Endothelial cell of hepatic sinusoid (primary cell): Measurements from ENCODE around the gene GRK3.

ENCODE experiments used
- in situ Hi-C: cut with HindIII; loops from 2 replicates; pipeline ENCODE4 v1.10.0; 2017; ENCODE audit warnings: low sequenced_read_pairs

Gene GRK3

GRCh38 chr22:25623310-25623734, 58.8 kb downstream of the GRK3 start:
- in situ Hi-C loops: loop anchor here (10.0 kb wide), 2 partner anchors 49 to 151 kb away; no protein-coding TSS in a partner anchor

DNA sequence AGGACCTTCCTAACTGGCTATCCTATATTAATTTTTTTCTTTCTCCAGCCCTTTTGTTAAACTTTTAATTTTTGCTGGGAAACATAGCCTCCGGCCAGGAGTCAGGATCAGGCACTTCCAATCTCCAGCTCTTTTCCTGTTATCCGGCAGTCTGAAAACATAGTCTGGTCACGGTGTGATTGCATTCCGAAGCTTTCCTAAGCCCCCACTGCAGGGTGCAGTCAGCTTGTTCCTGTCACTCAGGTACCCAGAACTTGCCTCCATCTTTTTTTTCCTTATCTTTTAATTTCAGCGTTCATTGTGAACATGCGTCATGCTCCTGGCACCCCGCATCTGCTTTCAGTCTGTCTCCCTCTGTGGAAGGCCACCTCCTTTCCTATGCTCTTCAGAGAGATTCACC, 59.4 kb downstream of the GRK3 start:
- in situ Hi-C loops: loop anchor here (10.0 kb wide), 2 partner anchors 49 to 151 kb away; no protein-coding TSS in a partner anchor

DNA sequence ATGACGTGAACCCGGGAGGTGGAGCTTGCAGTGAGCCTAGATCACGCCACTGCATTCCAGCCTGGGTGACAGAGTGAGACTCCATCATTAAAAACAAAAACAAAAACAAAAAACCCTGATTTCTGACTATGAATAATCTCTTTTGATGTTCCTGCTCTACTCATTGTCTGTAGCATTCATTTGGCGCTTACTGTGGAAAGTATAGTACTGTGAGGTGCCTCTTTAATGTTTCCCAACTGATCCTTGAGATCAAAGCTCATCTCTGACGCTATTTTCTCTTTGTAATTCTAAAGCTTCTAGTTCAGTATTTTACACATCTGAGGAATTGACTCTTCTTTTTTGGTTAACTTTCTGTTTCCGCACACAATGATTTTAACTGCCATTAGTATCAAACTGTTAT, 60.0 kb downstream of the GRK3 start:
- in situ Hi-C loops: loop anchor here (10.0 kb wide), 2 partner anchors 50 to 150 kb away; no protein-coding TSS in a partner anchor

DNA sequence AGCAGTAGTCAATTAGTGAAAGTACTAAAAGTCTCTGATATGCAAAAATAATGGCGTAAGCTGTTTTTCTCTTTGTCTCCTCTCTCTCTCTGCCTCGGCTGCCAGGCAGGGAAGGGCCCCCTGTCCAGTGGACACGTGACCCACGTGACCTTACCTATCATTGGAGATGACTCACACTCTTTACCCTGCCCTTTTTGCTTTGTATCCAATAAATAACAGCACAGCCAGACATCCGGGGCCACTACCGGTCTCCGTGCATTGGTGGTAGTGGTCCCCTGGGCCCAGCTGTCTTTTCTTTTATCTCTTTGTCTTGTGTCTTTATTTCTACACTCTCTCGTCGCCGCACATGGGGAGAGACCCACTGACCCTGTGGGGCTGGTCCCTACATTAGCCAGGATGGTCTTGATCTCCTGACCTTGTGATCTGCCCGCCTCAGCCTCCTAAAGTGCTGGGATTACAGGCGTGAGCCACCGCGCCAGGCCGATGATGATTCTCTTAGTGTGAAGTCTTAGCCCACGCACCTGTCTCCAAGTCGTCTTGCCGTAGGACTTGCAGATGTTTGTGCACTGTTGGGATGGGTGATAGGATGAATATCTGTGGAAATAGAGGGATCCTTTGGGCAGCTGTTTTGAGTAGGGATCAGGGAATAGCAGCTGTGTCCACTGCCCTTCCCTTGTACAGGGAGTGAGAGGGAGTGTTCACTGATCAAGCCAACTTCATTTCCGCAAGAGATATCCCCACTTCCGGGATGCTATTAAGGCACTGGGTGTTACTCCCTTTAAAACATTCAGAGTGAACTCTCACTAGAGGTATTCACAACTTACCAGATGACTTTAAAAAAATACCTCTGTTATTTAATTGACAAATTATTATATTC, 61.5 kb downstream of the GRK3 start:
- in situ Hi-C loops: loop anchor here (10.0 kb wide), 2 partner anchors 51 to 149 kb away; no protein-coding TSS in a partner anchor

- in situ Hi-C loops: loop anchor here (10.0 kb wide), 2 partner anchors 52 to 148 kb away; no protein-coding TSS in a partner anchor
These were observed 62.1 kb downstream of the GRK3 start for GRCh38 chr22:25626624-25626990.

GRCh38 chr22:25627271-25627852, 62.9 kb downstream of the GRK3 start:
- in situ Hi-C loops: loop anchor here (10.0 kb wide), 2 partner anchors 53 to 147 kb away; no protein-coding TSS in a partner anchor

- in situ Hi-C loops: loop anchor here (10.0 kb wide), 2 partner anchors 54 to 146 kb away; no protein-coding TSS in a partner anchor
These were observed 64.0 kb downstream of the GRK3 start for GRCh38 chr22:25628494-25628893.

GRCh38 chr22:25629613-25630012, 65.1 kb downstream of the GRK3 start:
- in situ Hi-C loops: loop anchor here (10.0 kb wide), 2 partner anchors 55 to 145 kb away; no protein-coding TSS in a partner anchor

GRCh38 chr22:25630447-25630846, 66.0 kb downstream of the GRK3 start:
- in situ Hi-C loops: no loop called here

DNA sequence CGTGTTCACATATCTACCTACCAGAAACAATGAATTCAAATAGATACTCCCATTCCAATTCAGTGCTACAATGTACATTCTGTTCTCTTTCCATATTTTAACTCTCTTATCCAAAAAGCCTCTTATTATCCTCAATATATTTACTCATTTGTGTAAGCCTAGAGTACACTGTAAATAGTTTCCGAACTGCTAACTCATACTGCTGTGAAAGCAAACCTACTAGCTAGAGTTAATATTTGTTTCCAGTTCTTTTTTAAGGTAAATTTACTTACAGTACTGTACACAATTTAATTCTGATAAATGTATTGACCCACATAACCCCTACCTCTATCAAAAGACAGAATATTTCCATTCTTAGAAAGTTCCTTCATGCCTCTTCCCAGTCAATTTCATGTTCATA, 71.8 kb downstream of the GRK3 start:
- in situ Hi-C loops: no loop called here

DNA sequence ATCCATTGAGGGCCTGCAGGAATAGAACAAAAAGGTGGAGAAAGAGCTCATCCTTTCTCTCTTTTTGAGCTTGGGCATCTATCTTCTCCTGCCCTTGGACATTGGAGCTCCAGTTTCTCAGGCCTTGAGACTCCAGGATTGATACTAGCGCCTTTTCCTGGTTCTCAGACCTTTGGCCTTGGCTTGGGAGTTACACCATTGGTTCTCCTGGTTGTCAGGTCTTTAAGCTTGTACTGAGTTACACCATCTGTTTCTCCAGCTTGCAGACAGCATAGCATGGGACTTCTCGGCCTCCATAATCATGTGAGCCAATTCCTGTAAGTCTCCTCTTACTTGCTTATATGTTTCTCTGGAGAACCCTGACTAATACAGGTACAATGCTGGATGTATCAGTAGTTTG, 72.6 kb downstream of the GRK3 start:
- in situ Hi-C loops: no loop called here

DNA sequence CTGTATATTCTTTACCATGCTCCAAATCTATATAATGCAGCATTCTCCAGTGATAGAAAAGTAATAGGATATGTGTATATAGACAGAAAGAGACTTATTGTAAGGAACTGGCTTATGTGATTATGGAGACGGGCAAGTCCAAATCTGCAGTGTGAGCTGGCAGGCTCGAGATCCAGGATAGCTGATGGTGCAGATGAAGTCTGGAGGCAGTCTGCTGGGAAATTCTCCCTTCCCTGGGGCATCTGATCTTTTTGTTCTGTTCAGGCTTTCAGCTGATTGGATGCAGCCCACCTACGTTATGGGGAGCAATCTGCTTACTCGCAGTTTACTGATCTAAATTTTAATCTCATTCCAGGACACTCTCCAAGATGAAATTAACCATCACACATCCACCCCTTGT, 73.2 kb downstream of the GRK3 start:
- in situ Hi-C loops: no loop called here

- in situ Hi-C loops: no loop called here
These were observed 74.2 kb downstream of the GRK3 start for GRCh38 chr22:25638638-25639037.

GRCh38 chr22:25641650-25642049, 77.2 kb downstream of the GRK3 start:
- in situ Hi-C loops: no loop called here

DNA sequence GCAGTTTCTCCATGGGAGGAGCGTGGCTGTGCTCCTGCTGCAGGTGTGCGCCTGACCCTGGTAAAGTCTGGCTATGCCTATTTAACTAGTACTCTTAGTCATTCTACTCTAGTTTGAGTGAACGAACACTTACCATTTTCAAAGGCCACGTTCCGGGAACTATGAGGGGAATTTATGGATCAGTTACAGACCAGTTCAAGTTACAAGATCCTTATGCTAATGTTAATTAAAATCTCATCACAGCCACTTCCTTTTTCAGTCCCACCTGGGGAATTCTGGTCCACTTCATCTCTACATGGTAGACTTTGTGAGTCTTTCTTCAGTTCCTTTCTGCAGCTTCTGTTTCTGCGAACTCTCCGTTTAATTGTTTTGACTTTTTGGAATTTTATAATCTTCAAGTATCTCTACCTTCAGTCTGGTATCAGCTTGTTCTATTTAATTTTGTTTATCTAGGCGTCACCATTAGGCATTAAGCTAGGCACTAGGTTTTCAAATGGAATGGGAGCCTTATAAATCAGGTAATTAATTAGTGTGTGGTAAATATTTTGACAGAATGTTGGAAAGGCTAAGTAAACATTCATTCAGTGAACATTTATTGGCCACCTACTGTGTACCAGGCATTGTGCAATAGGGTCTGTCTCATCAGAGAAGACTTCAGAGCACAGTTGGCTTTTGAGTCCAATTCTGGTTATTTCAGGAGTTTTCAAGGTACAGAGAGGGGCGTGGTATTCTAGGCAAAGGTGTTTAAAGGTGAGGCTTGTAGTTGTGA, 78.9 kb downstream of the GRK3 start:
- in situ Hi-C loops: no loop called here

DNA sequence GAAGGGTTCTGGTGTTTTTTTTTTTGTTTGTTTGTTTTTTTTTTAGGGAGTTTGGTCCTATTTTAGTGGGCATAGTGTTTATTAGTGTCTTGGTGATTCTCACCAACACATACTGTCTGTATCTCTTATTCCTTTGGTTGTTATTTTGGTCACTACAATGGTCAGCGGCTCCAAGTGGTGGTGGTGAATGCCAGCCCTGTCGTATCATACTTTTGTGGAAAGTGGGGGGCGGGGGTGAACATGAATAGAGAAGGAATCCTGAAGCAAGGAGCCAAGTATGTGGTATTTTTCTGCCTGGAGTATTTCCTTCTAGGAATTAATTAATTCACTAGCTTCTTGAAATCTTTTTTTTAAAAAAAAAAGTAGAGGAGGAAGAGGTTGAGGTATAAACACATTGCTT, 79.6 kb downstream of the GRK3 start:
- in situ Hi-C loops: no loop called here

DNA sequence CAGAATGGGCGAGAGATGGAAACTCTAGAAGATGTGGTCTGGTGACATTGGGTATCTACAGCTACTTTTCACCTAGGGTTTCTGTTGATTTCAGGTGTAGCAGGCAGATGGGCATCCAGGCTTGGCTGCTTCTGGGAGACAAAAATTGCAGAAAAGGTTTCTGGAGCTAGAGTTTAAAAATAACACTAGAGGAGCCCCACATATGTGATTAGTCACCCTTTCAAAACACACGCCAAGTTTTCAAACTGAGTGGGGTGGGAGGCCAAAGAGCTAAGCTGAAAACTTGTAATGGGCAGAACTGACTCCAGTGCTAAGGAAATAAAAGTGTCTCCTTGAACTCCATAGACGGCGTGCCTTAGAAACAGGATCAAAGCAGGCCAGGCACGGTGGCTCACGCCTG, 80.8 kb downstream of the GRK3 start:
- in situ Hi-C loops: no loop called here

DNA sequence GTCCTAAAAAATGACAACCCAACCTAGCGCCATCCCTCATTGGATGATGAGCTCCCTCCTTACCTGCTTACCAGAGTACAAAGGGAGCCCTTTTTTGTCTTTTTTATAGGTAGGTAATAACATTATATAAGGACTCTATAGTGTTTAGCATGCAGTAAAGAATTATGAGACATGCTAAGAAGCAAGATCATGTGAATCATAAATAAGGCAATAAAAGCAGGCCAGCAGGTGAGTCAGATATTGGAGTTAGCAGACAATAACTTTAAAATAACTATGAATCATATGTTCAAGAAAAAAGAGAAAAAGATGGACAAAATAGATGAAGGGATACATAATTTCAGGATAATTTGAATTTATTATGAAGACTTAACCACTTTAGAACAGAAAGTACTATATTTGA, 81.5 kb downstream of the GRK3 start:
- in situ Hi-C loops: no loop called here

DNA sequence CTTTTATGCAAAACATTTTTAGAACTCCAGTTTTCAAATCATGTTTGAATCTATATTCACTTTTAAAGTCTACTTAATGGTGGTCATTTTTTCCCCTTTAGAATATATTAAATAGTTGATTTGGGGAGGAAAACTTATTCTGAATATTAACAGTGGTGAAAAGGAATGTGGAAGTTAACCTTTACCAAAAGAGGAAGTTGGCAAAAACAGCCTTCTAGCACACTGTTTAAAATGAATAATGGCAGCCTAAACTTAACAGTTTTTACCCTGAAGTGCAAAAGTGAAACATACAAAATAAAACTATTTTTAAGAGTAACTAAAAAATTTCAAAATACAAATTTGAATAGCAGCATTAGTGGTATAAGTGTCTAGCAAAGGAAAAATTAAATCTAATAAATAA, 86.4 kb downstream of the GRK3 start:
- in situ Hi-C loops: no loop called here

DNA sequence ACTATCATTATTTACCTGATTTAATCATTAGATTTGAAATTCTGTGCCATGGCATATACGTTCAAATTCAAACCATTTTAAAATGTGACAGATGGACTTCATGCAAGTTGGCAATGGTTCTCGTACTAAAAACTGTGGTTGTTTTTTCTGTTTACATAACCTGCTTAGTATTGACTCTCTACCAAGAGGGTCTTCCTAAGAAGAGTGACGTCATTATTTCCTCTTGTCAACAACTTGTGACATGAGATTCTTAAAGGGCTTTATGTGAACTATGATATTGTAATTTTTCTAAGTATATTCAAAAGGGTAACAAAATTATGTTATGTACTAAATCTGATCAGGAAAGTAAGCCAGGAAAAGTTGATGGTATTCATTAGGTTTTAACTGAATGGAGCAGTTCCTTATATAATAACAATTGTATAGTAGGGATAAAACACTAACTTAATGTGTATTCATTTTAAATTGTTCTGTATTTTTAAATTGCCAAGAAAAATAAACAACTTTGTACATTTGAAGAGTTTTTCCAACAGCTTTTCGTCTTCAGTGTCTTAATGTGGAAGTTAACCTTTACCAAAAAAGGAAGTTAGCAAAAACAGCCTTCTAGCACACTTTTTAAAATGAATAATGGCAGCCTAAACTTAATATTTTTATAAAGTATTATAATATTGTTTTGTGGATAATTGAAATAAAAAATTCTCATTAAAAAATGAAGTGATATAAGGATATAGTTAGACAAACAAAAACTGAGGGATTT, 87.0 kb downstream of the GRK3 start:
- in situ Hi-C loops: no loop called here
